ENCODE results near the gene NYAP1.

NYAP1 gene

DNA sequence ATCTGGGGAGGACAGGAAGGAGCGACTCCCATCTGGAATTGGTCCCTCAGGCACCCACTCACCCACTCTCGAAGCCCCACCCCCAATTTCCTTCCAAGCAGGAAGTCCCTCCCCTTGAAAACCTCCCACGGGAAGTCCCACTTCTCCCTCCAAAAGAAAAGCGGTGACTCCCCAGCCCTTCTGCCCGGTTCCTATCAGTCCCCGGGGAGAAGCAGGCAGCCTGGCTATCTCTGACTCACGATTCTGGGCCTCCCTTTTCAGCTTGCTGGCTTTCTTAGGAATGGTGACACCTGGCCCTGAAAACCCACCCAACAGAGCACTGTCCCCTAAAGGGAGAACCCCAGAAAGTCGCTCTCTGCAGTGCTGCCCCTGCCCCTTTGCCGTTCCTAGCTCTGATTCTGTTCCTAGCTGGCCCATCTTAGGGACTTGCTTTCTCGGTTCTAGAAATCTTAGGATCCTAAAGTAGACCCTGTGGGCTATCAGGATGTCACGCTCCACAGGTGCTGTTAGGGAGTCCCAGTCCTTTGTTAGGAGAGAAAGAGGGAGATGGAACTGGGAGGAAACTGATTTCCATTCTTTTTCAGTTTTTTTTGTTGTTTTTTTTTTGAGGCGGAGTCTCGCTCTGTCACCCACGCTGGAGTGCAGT, 10.8 kb upstream of the NYAP1 start:
- H3K4me2 ChIP-seq (ENCODE audit: low read depth, low read length, poor library complexity, severe bottlenecking): no peak overlapping the region
- H3K27ac ChIP-seq (ENCODE audit: low read depth, low read length): no peak overlapping the region
- no peaks in the 10 kb centered on the region for H3K9me3 ChIP-seq (ENCODE audit: insufficient read depth, low read length)
- H3K9me2 ChIP-seq (replicated peaks; ENCODE audit: insufficient read depth, low read length): no peaks in the 10 kb centered on the region
- H2AFZ ChIP-seq (ENCODE audit: low read depth, low read length, severe bottlenecking): no peak overlapping the region
- H3K4me3 ChIP-seq (ENCODE audit: insufficient read depth, low read length, poor library complexity, severe bottlenecking): no peak overlapping the region
- no peaks in the 10 kb centered on the region for H4K20me1 ChIP-seq (ENCODE audit: low read depth, low read length)
- H3K27me3 ChIP-seq (ENCODE audit: low read length): no peaks in the 10 kb centered on the region
- TF ChIP-seq, protein P1, sequence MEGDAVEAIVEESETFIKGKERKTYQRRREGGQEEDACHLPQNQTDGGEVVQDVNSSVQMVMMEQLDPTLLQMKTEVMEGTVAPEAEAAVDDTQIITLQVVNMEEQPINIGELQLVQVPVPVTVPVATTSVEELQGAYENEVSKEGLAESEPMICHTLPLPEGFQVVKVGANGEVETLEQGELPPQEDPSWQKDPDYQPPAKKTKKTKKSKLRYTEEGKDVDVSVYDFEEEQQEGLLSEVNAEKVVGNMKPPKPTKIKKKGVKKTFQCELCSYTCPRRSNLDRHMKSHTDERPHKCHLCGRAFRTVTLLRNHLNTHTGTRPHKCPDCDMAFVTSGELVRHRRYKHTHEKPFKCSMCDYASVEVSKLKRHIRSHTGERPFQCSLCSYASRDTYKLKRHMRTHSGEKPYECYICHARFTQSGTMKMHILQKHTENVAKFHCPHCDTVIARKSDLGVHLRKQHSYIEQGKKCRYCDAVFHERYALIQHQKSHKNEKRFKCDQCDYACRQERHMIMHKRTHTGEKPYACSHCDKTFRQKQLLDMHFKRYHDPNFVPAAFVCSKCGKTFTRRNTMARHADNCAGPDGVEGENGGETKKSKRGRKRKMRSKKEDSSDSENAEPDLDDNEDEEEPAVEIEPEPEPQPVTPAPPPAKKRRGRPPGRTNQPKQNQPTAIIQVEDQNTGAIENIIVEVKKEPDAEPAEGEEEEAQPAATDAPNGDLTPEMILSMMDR (IDR thresholded peaks at IDR 0.05; ENCODE audit: insufficient read depth, low read length, poor library complexity, severe bottlenecking): no peak
- no peak for TF ChIP-seq EZH2phosphoT487 (conservative IDR thresholded peaks at IDR 0.05; ENCODE audit: low read length)
- H3K79me2 ChIP-seq (ENCODE audit: insufficient read depth, low read length): peaks cover 12% of the 10 kb centered on the region; the same call in 1 of the 2 replicates
- no peak overlapping the region for H3K9ac ChIP-seq (ENCODE audit: low read length)
- no peaks in the 10 kb centered on the region for H3K36me3 ChIP-seq (ENCODE audit: low read length)
- H3F3A ChIP-seq (ENCODE audit: insufficient read depth): no peaks in the 10 kb centered on the region

DNA sequence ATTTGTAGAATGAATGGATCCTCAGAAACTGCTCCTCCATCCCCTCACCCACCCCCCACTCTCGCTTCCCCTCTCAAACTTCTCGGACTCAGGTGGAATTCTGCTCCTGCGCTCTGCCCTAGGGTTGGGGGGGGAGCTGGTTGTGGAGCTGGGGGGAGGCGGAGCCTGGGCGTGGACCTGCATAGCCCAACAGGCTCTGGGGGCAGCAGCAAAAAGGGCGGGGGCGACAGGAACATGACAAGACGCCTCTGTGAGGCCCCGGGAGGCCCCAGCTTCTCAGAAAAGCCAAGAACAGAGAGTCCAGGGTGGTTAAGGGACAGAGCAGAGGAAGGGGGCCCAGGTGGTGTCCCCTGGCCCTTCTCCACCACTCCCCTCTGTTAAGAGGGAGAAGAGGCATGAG, 8.2 kb upstream of the NYAP1 start:
- no peak overlapping the region for H3K9ac ChIP-seq (ENCODE audit: low read length)
- no peaks in the 10 kb centered on the region for H3K9me2 ChIP-seq (replicated peaks; ENCODE audit: insufficient read depth, low read length)
- peak overlapping the region; percentile 6 for H3K4me2 ChIP-seq (ENCODE audit: low read depth, low read length, poor library complexity, severe bottlenecking)
- no peak overlapping the region for H3K4me3 ChIP-seq (ENCODE audit: insufficient read depth, low read length, poor library complexity, severe bottlenecking)
- H3K79me2 ChIP-seq (ENCODE audit: insufficient read depth, low read length): peaks cover 19% of the 10 kb centered on the region; the same call in 1 of the 2 replicates
- H3K27me3 ChIP-seq (ENCODE audit: low read length): no peaks in the 10 kb centered on the region
- H3K36me3 ChIP-seq (ENCODE audit: low read length): no peaks in the 10 kb centered on the region
- H3K27ac ChIP-seq (ENCODE audit: low read depth, low read length): no peak overlapping the region
- TF ChIP-seq, protein P1 (IDR thresholded peaks at IDR 0.05; ENCODE audit: insufficient read depth, low read length, poor library complexity, severe bottlenecking): no peak
- no peak for TF ChIP-seq EZH2phosphoT487 (conservative IDR thresholded peaks at IDR 0.05; ENCODE audit: low read length)
- 0 out of 2 replicates have a peak, but pooled peaks cover 5% of the 10 kb centered on the region for H3F3A ChIP-seq (ENCODE audit: insufficient read depth)
- no peaks in the 10 kb centered on the region for H3K9me3 ChIP-seq (ENCODE audit: insufficient read depth, low read length)
- no peak overlapping the region for H2AFZ ChIP-seq (ENCODE audit: low read depth, low read length, severe bottlenecking)
- H4K20me1 ChIP-seq (ENCODE audit: low read depth, low read length): no peaks in the 10 kb centered on the region

- H4K20me1 ChIP-seq (ENCODE audit: low read depth, low read length): no peaks in the 10 kb centered on the region
- H3K4me3 ChIP-seq (ENCODE audit: insufficient read depth, low read length, poor library complexity, severe bottlenecking): no peak overlapping the region
- H3K36me3 ChIP-seq (ENCODE audit: low read length): no peaks in the 10 kb centered on the region
- no peak overlapping the region for H2AFZ ChIP-seq (ENCODE audit: low read depth, low read length, severe bottlenecking)
- no peaks in the 10 kb centered on the region for H3K9me3 ChIP-seq (ENCODE audit: insufficient read depth, low read length)
- no peaks in the 10 kb centered on the region for H3K27me3 ChIP-seq (ENCODE audit: low read length)
- TF ChIP-seq EZH2phosphoT487 (conservative IDR thresholded peaks at IDR 0.05; ENCODE audit: low read length): no peak
- TF ChIP-seq, protein P1 (IDR thresholded peaks at IDR 0.05; ENCODE audit: insufficient read depth, low read length, poor library complexity, severe bottlenecking): no peak
- no peak overlapping the region for H3K27ac ChIP-seq (ENCODE audit: low read depth, low read length)
- no peaks in the 10 kb centered on the region for H3K9me2 ChIP-seq (replicated peaks; ENCODE audit: insufficient read depth, low read length)
- peak overlapping the region; percentile 94 for H3K4me2 ChIP-seq (ENCODE audit: low read depth, low read length, poor library complexity, severe bottlenecking)
- peaks cover 19% of the 10 kb centered on the region; the same call in 1 of the 2 replicates for H3K79me2 ChIP-seq (ENCODE audit: insufficient read depth, low read length)
- H3F3A ChIP-seq (ENCODE audit: insufficient read depth): peaks cover 5% of the 10 kb centered on the region; the same call in 1 of the 2 replicates
- H3K9ac ChIP-seq (ENCODE audit: low read length): peak overlapping the region; percentile 88; the same call in 1 of the 2 replicates
Measured at GRCh38 chr7:100476101-100476780, 7.5 kb upstream of the NYAP1 start.

Measured in SU-DHL-6 (cell line).